OCI-LY3 (cell line): ENCODE data around the gene OPCML.

Experiments
- EZH2phosphoT487 ChIP-seq: fragments of 200-600 bp; shearing (Covaris generic); IDR thresholded peaks from 2 replicates; pipeline ENCODE4 v1.6.1; 2018; ENCODE audit warnings: antibody characterized with exemption, mixed run types, low read depth
- TF ChIP-seq, protein P1 (sequence below): fragments of 200-600, 300-600 bp; sonication (generic); IDR thresholded peaks from 2 replicates; pipeline ENCODE4 v1.5.1; 2014; ENCODE audit warnings: antibody characterized with exemption, low read length, low read depth

- TF ChIP-seq, protein P1, sequence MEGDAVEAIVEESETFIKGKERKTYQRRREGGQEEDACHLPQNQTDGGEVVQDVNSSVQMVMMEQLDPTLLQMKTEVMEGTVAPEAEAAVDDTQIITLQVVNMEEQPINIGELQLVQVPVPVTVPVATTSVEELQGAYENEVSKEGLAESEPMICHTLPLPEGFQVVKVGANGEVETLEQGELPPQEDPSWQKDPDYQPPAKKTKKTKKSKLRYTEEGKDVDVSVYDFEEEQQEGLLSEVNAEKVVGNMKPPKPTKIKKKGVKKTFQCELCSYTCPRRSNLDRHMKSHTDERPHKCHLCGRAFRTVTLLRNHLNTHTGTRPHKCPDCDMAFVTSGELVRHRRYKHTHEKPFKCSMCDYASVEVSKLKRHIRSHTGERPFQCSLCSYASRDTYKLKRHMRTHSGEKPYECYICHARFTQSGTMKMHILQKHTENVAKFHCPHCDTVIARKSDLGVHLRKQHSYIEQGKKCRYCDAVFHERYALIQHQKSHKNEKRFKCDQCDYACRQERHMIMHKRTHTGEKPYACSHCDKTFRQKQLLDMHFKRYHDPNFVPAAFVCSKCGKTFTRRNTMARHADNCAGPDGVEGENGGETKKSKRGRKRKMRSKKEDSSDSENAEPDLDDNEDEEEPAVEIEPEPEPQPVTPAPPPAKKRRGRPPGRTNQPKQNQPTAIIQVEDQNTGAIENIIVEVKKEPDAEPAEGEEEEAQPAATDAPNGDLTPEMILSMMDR = no peak
- TF ChIP-seq EZH2phosphoT487 = no peak
Measured at GRCh38 chr11:133206313-133207005, 325.8 kb downstream of the OPCML start.
